Measurements from ENCODE around the gene CASZ1.

DNA sequence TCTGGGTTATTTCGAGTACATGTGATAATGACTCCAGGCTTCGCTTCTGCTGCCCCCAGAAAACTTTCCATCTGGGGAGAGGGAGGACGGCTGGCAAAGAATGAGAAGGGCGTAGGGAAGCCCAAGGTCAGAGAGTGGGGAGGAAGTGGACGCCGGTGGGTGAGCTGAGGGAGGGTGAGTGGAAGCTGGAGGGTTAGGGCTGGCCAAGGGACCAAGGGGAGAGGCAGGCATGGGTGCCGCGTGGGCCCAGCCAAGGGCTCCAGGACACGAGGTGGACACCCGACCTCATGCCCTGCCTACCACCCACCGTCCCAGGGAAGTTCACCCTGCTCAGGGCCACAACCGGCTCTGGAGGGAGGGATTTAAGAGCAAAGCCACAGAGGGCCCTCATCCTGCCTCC is 75.8 kb downstream of the CASZ1 start:
- TF ChIP-seq, protein P1, sequence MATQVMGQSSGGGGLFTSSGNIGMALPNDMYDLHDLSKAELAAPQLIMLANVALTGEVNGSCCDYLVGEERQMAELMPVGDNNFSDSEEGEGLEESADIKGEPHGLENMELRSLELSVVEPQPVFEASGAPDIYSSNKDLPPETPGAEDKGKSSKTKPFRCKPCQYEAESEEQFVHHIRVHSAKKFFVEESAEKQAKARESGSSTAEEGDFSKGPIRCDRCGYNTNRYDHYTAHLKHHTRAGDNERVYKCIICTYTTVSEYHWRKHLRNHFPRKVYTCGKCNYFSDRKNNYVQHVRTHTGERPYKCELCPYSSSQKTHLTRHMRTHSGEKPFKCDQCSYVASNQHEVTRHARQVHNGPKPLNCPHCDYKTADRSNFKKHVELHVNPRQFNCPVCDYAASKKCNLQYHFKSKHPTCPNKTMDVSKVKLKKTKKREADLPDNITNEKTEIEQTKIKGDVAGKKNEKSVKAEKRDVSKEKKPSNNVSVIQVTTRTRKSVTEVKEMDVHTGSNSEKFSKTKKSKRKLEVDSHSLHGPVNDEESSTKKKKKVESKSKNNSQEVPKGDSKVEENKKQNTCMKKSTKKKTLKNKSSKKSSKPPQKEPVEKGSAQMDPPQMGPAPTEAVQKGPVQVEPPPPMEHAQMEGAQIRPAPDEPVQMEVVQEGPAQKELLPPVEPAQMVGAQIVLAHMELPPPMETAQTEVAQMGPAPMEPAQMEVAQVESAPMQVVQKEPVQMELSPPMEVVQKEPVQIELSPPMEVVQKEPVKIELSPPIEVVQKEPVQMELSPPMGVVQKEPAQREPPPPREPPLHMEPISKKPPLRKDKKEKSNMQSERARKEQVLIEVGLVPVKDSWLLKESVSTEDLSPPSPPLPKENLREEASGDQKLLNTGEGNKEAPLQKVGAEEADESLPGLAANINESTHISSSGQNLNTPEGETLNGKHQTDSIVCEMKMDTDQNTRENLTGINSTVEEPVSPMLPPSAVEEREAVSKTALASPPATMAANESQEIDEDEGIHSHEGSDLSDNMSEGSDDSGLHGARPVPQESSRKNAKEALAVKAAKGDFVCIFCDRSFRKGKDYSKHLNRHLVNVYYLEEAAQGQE (IDR thresholded peaks at IDR 0.05; ENCODE audit: unreplicated experiment), result no peak
- TF ChIP-seq EZH2 (IDR thresholded peaks at IDR 0.05; ENCODE audit: low read depth, unreplicated experiment) (no peak), EZH2phosphoT487 (IDR thresholded peaks at IDR 0.05; ENCODE audit: unreplicated experiment) (no peak), POLR2AphosphoS5 (IDR thresholded peaks at IDR 0.05; ENCODE audit: low read depth) (no peak), CREB1 (CRISPR knock-in tag; IDR thresholded peaks at IDR 0.05; ENCODE audit: low read depth) (no peak), ZNF114 (CRISPR knock-in tag; IDR thresholded peaks at IDR 0.05) (no peak), ZNF331 (CRISPR knock-in tag; IDR thresholded peaks at IDR 0.05; ENCODE audit: low read depth) (no peak), STAT1 (IDR thresholded peaks at IDR 0.05; ENCODE audit: unreplicated experiment) (no peak), NANOG (IDR thresholded peaks at IDR 0.05; ENCODE audit: borderline replicate concordance) (no peak), JUNB (IDR thresholded peaks at IDR 0.05; ENCODE audit: unreplicated experiment) (no peak)
- TF ChIP-seq, protein P2, sequence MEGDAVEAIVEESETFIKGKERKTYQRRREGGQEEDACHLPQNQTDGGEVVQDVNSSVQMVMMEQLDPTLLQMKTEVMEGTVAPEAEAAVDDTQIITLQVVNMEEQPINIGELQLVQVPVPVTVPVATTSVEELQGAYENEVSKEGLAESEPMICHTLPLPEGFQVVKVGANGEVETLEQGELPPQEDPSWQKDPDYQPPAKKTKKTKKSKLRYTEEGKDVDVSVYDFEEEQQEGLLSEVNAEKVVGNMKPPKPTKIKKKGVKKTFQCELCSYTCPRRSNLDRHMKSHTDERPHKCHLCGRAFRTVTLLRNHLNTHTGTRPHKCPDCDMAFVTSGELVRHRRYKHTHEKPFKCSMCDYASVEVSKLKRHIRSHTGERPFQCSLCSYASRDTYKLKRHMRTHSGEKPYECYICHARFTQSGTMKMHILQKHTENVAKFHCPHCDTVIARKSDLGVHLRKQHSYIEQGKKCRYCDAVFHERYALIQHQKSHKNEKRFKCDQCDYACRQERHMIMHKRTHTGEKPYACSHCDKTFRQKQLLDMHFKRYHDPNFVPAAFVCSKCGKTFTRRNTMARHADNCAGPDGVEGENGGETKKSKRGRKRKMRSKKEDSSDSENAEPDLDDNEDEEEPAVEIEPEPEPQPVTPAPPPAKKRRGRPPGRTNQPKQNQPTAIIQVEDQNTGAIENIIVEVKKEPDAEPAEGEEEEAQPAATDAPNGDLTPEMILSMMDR (conservative IDR thresholded peaks at IDR 0.05; ENCODE audit: low read depth in 2 of 2), result no peak
- TF ChIP-seq, protein P3, sequence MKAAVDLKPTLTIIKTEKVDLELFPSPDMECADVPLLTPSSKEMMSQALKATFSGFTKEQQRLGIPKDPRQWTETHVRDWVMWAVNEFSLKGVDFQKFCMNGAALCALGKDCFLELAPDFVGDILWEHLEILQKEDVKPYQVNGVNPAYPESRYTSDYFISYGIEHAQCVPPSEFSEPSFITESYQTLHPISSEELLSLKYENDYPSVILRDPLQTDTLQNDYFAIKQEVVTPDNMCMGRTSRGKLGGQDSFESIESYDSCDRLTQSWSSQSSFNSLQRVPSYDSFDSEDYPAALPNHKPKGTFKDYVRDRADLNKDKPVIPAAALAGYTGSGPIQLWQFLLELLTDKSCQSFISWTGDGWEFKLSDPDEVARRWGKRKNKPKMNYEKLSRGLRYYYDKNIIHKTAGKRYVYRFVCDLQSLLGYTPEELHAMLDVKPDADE (IDR thresholded peaks at IDR 0.05), result no peak
- TF ChIP-seq, protein P4, sequence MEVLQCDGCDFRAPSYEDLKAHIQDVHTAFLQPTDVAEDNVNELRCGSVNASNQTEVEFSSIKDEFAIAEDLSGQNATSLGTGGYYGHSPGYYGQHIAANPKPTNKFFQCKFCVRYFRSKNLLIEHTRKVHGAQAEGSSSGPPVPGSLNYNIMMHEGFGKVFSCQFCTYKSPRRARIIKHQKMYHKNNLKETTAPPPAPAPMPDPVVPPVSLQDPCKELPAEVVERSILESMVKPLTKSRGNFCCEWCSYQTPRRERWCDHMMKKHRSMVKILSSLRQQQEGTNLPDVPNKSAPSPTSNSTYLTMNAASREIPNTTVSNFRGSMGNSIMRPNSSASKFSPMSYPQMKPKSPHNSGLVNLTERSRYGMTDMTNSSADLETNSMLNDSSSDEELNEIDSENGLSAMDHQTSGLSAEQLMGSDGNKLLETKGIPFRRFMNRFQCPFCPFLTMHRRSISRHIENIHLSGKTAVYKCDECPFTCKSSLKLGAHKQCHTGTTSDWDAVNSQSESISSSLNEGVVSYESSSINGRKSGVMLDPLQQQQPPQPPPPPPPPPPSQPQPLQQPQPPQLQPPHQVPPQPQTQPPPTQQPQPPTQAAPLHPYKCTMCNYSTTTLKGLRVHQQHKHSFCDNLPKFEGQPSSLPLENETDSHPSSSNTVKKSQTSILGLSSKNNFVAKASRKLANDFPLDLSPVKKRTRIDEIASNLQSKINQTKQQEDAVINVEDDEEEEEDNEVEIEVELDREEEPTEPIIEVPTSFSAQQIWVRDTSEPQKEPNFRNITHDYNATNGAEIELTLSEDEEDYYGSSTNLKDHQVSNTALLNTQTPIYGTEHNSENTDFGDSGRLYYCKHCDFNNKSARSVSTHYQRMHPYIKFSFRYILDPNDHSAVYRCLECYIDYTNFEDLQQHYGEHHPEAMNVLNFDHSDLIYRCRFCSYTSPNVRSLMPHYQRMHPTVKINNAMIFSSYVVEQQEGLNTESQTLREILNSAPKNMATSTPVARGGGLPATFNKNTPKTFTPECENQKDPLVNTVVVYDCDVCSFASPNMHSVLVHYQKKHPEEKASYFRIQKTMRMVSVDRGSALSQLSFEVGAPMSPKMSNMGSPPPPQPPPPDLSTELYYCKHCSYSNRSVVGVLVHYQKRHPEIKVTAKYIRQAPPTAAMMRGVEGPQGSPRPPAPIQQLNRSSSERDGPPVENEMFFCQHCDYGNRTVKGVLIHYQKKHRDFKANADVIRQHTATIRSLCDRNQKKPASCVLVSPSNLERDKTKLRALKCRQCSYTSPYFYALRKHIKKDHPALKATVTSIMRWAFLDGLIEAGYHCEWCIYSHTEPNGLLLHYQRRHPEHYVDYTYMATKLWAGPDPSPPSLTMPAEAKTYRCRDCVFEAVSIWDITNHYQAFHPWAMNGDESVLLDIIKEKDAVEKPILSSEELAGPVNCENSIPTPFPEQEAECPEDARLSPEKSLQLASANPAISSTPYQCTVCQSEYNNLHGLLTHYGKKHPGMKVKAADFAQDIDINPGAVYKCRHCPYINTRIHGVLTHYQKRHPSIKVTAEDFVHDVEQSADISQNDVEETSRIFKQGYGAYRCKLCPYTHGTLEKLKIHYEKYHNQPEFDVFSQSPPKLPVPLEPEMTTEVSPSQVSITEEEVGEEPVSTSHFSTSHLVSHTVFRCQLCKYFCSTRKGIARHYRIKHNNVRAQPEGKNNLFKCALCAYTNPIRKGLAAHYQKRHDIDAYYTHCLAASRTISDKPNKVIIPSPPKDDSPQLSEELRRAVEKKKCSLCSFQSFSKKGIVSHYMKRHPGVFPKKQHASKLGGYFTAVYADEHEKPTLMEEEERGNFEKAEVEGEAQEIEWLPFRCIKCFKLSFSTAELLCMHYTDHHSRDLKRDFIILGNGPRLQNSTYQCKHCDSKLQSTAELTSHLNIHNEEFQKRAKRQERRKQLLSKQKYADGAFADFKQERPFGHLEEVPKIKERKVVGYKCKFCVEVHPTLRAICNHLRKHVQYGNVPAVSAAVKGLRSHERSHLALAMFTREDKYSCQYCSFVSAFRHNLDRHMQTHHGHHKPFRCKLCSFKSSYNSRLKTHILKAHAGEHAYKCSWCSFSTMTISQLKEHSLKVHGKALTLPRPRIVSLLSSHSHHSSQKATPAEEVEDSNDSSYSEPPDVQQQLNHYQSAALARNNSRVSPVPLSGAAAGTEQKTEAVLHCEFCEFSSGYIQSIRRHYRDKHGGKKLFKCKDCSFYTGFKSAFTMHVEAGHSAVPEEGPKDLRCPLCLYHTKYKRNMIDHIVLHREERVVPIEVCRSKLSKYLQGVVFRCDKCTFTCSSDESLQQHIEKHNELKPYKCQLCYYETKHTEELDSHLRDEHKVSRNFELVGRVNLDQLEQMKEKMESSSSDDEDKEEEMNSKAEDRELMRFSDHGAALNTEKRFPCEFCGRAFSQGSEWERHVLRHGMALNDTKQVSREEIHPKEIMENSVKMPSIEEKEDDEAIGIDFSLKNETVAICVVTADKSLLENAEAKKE (CRISPR knock-in tag; IDR thresholded peaks at IDR 0.05), result no peak
